GM12878 (cell line): ENCODE results near the gene CCDC91. TPM values are rescaled to one million over a fixed set of nuclear protein-coding genes. Genes with fewer than 3 reads are reported as not detected.

Experiments used
- ATAC-seq: fragments of 200-7000 bp; cut with Tn5 transposase; 3 replicates; pipeline ENCODE4 v1.9.1; 2020; ENCODE audit warnings: mild to moderate bottlenecking, moderate library complexity
- BruUV-seq: library from RNA; stranded (reverse); fragments of 400-500 nt; replicated peaks from 2 replicates; lab custom pipeline; 2021; lab: Mats Ljungman, UMichigan
- CTCF ChIA-PET: fragments of 300-600 bp; sonication (Branson Sonifier 250); formaldehyde crosslinking; extraction: SDS; loops from one replicate; lab custom pipeline; 2021; ENCODE audit warnings: inconsistent platforms; lab: Yijun Ruan, JAX
- POLR2A ChIA-PET: fragments of 350-600 bp; formaldehyde crosslinking; extraction: SDS; loops from one replicate; lab custom pipeline; 2021; ENCODE audit warnings: inconsistent platforms; lab: Charles Lee
- RAD21 ChIA-PET: fragments of 300-600 bp; sonication (Branson Sonifier 250); formaldehyde crosslinking; loops from one replicate; lab custom pipeline; 2023; ENCODE audit warnings: antibody characterized with exemption; ENCODE audit not compliant: unreplicated experiment; lab: Charles Lee
- SMC1A ChIA-PET: fragments of 300-600 bp; sonication (Branson Sonifier 250); formaldehyde crosslinking; loops from one replicate; lab custom pipeline; 2023; ENCODE audit not compliant: unreplicated experiment, uncharacterized antibody; lab: Charles Lee
- DNase-seq: peaks from one replicate; pipeline ENCODE4 v3.0.0-alpha.2; 2011; ENCODE audit warnings: low read depth, low spot score
- FAIRE-seq: peaks from 3 replicates; lab custom pipeline; 2011; peaks lifted over from hg19 to GRCh38; lab: Jason Lieb, UNC
- H2AFZ ChIP-seq: 2 replicates; pipeline ENCODE4 v1.6.0; 2011; ENCODE audit warnings: low read depth, low read length, control low read depth; ENCODE audit not compliant: control insufficient read depth
- H3K27ac ChIP-seq: 2 replicates; pipeline ENCODE4 v1.5.1; 2011; ENCODE audit warnings: control low read depth; ENCODE audit not compliant: control insufficient read depth, insufficient read depth
- H3K27me3 ChIP-seq, 2 experiments: replicated peaks in 1 of 2; 2 replicates each; pipeline versions ENCODE4 v1.6.0 to v1.6.1; 2011; ENCODE audit warnings: low read length in 1 of 2; ENCODE audit not compliant: control insufficient read depth in 2 of 2, insufficient read depth in 2 of 2
- H3K36me3 ChIP-seq, 2 experiments: 2 replicates each; pipeline ENCODE4 v1.5.1; 2011; ENCODE audit warnings: low read length in 1 of 2; ENCODE audit not compliant: control insufficient read depth in 2 of 2, insufficient read depth in 2 of 2
- H3K4me1 ChIP-seq: 2 replicates; pipeline ENCODE4 v1.6.1; 2011; ENCODE audit warnings: mild to moderate bottlenecking, low read length, moderate library complexity, mixed read lengths; ENCODE audit not compliant: control insufficient read depth, insufficient read depth
- H3K4me2 ChIP-seq: 2 replicates; pipeline ENCODE4 v1.6.0; 2011; ENCODE audit warnings: control low read depth; ENCODE audit not compliant: control insufficient read depth, insufficient read depth
- H3K4me3 ChIP-seq: fragments of 200-600 bp; sonication (generic); 2 replicates; pipeline ENCODE4 v1.5.1; 2016
- H3K79me2 ChIP-seq: 2 replicates; pipeline ENCODE4 v1.6.0; 2011; ENCODE audit warnings: low read length; ENCODE audit not compliant: control insufficient read depth, insufficient read depth
- H3K9ac ChIP-seq: 2 replicates; pipeline ENCODE4 v1.8.0; 2011; ENCODE audit warnings: low read length, control low read depth, mixed read lengths; ENCODE audit not compliant: control insufficient read depth, insufficient read depth
- H3K9me3 ChIP-seq: replicated peaks from 3 replicates; pipeline ENCODE4 v1.5.1; 2011; ENCODE audit warnings: mild to moderate bottlenecking, low read length; ENCODE audit not compliant: control insufficient read depth, insufficient read depth
- H4K20me1 ChIP-seq: 2 replicates; pipeline ENCODE4 v1.6.0; 2011; ENCODE audit not compliant: control insufficient read depth, insufficient read depth
- CUX1 ChIP-seq: IDR thresholded peaks from 2 replicates; pipeline ENCODE4 v1.6.1; 2012; ENCODE audit warnings: improper control_type of control experiment, low read depth, low read length; ENCODE audit not compliant: insufficient replicate concordance
- HDAC2 ChIP-seq: fragments of 200-600 bp; sonication (generic); IDR thresholded peaks from 2 replicates; pipeline ENCODE4 v1.6.1; 2017
- JUND ChIP-seq: IDR thresholded peaks from 2 replicates; pipeline ENCODE4 v1.6.1; 2012; ENCODE audit warnings: low read depth, mild to moderate bottlenecking, low read length, improper control_type of control experiment, moderate library complexity
- MTA3 ChIP-seq: IDR thresholded peaks from 2 replicates; pipeline ENCODE4 v1.6.1; 2012; ENCODE audit warnings: low read length, inconsistent platforms, borderline replicate concordance
- PAX5 ChIP-seq: IDR thresholded peaks from 2 replicates; pipeline ENCODE4 v1.6.1; 2011; ENCODE audit warnings: low read depth, low read length, borderline replicate concordance
- POU2F2 ChIP-seq: IDR thresholded peaks from 3 replicates; pipeline ENCODE4 v1.6.1; 2011; ENCODE audit warnings: low read depth, mild to moderate bottlenecking, low read length, borderline replicate concordance
- RAD51 ChIP-seq: fragments of 450-650 bp; IDR thresholded peaks from 2 replicates; pipeline ENCODE4 v1.6.1; 2016; ENCODE audit warnings: moderate library complexity, mild to moderate bottlenecking, inconsistent platforms
- YBX1 ChIP-seq: fragments of 450-650 bp; IDR thresholded peaks from 2 replicates; pipeline ENCODE4 v1.6.1; 2016; ENCODE audit warnings: antibody characterized with exemption
- ZNF274 ChIP-seq: IDR thresholded peaks from one replicate; pipeline ENCODE4 v1.8.0; 2011; ENCODE audit not compliant: insufficient read length, insufficient read depth
- ZNF384 ChIP-seq: IDR thresholded peaks from 2 replicates; pipeline ENCODE4 v1.6.1; 2012; ENCODE audit warnings: low read depth, mild to moderate bottlenecking, low read length, improper control_type of control experiment, borderline replicate concordance
- ZSCAN29 ChIP-seq: fragments of 450-650 bp; IDR thresholded peaks from 2 replicates; pipeline ENCODE4 v1.6.1; 2017; ENCODE audit warnings: mild to moderate bottlenecking, moderate library complexity
- WGBS: methylation state at CpG from one replicate; pipeline ENCODE4 v1.1.6; 2016; ENCODE audit warnings: low lambda C conversion rate; ENCODE audit not compliant: insufficient replicate concordance, insufficient coverage; ENCODE audit errors: missing lambda C conversion rate; 5-methylcytosine and 5-hydroxymethylcytosine counted together
- in situ Hi-C: fragments of 300-500 bp; cut with MboI; formaldehyde crosslinking; loops from 9 replicates; pipeline ENCODE4 v1.14.3; 2018; ENCODE audit warnings: mixed read lengths
- intact Hi-C: fragments of 100-400 bp; cut with micrococcal nuclease; formaldehyde crosslinking; loops from one replicate; pipeline ENCODE4 v1.14.2; 2022; ENCODE audit not compliant: unreplicated experiment
- polyA plus RNA-seq, 11 experiments: library from polyadenylated mRNA; depleted of rRNA in 4 of 11; unstranded in 6 of 11; stranded (reverse) in 5 of 11; fragments of >200 nt; fragmentation: Nextera tagmentation in 4 of 11; fragmentation: Illumina TruSeq in 1 of 11; extraction: Ambion mirVana in 4 of 11; extraction: Trizol in 1 of 11; gene quantifications; 1 replicate in 1 of 11; 2 replicates in 10 of 11; pipeline versions ENCODE4 v1.2.1 to v1.2.3, GENCODE V29; 2011 to 2016; ENCODE audit warnings: inconsistent platforms in 2 of 11, missing spikeins in 2 of 11, low read depth in 1 of 11
- total RNA-seq, 4 experiments: library from RNA; depleted of rRNA in 3 of 4; stranded (reverse); fragments of >200 nt in 3 of 4; fragmentation: Illumina TruSeq in 1 of 4; extraction: Trizol in 1 of 4; gene quantifications; 2 replicates each; pipeline versions ENCODE4 v1.2.1 to v1.2.3, GENCODE V29; 2013 to 2021

The CCDC91 gene
- total and polyA plus RNA-seq, 10 of the 15 experiments (the other 5 are each of a cell fraction or from before 2014, with no cell fraction given), result 6.1 to 24.9 (median 16.5) TPM

GRCh38 chr12:28243310-28243633, 53.0 kb downstream of the CCDC91 start:
- intact Hi-C loops, result no loop called here
- DNase-seq, result no peak
- no peak for ATAC-seq
- Histone ChIP-seq H3K9ac (no peak overlapping the region), H3K4me2 (no peak overlapping the region), H3K79me2 (no peaks in the 10 kb centered on the region), H3K9me3 (no peaks in the 10 kb centered on the region; the same call in 2 of the 3 replicates), H3K27me3 (no peaks in the 10 kb centered on the region), H3K27ac (no peak overlapping the region), H2AFZ (no peak overlapping the region), H3K36me3 (no peaks in the 10 kb centered on the region), H3K4me3 (no peak overlapping the region), H3K4me1 (no peaks in the 10 kb centered on the region), H4K20me1 (no peaks in the 10 kb centered on the region)
- no peak for FAIRE-seq
- ChIA-PET SMC1A (no interaction called here), CTCF (no interaction called here), RAD21 (no interaction called here), POLR2A (no interaction called here)
- in situ Hi-C loops, result no loop called here
- 71% methylated on average over 2 of the region's 2 CpGs for WGBS
- TF ChIP-seq ZSCAN29 (no peak), MTA3 (no peak), JUND (no peak), POU2F2 (no peak), PAX5 (no peak), ZNF274 (no peak)
- no TSS peak for BruUV-seq

- intact Hi-C loops, result no loop called here
- Histone ChIP-seq H3K27me3 (no peaks in the 10 kb centered on the region), H3K79me2 (no peaks in the 10 kb centered on the region), H3K4me2 (no peak overlapping the region), H3K27ac (no peak overlapping the region), H3K4me3 (no peak overlapping the region), H4K20me1 (no peaks in the 10 kb centered on the region), H3K36me3 (no peaks in the 10 kb centered on the region), H3K9ac (no peak overlapping the region), H3K4me1 (peaks cover 6% of the 10 kb centered on the region), H2AFZ (no peak overlapping the region), H3K9me3 (no peaks in the 10 kb centered on the region; the same call in 1 of the 3 replicates)
- TF ChIP-seq HDAC2, result no peak
- TF ChIP-seq ZNF384, result no peak
- no peak for TF ChIP-seq RAD51
- TF ChIP-seq CUX1, result no peak
- TF ChIP-seq YBX1, result no peak
- ChIA-PET SMC1A (interaction anchor here (1.2 to 1.7 kb wide), 3 partner anchors 11 to 52 kb away, joined by 3 to 5 read pairs (median 3); no protein-coding TSS in a partner anchor), RAD21 (interaction anchor here (1.4 to 2.0 kb wide), 2 partner anchors 17 to 56 kb away, joined by 3 to 7 read pairs; no protein-coding TSS in a partner anchor), POLR2A (interaction anchor here (1.1 kb wide), 1 partner anchor 23 kb away, joined by 3 read pairs; no protein-coding TSS in a partner anchor), CTCF (no interaction called here)
- in situ Hi-C loops, result no loop called here
- no TSS peak for BruUV-seq
- WGBS, result 82% methylated on average over 7 of the region's 7 CpGs
- FAIRE-seq (no peak), ATAC-seq (no peak), DNase-seq (no peak)
Observed at GRCh38 chr12:28247806-28248205, 57.5 kb downstream of the CCDC91 start.
